Duodenal mucosa (tissue), 2 donors: ENCODE data around the gene BBS9.

ENCODE experiments used
- H3K27ac ChIP-seq: one replicate; pipeline ENCODE4 v1.7.0; 2013; ENCODE audit warnings: low read depth, low read length
- H3K27me3 ChIP-seq, 2 donors: one replicate each; pipeline ENCODE4 v1.7.0; 2013; ENCODE audit warnings: low read length in 2 of 2, control low read depth in 1 of 2; ENCODE audit not compliant: insufficient read depth in 2 of 2, control insufficient read depth in 1 of 2
- H3K36me3 ChIP-seq, 2 donors: one replicate each; pipeline ENCODE4 v1.7.0; 2013; ENCODE audit warnings: low read length in 2 of 2, control low read depth in 1 of 2; ENCODE audit not compliant: insufficient read depth in 2 of 2, control insufficient read depth in 1 of 2
- H3K4me1 ChIP-seq, 2 donors: one replicate each; pipeline ENCODE4 v1.7.0; 2013; ENCODE audit warnings: low read length in 2 of 2, control low read depth in 1 of 2; ENCODE audit not compliant: insufficient read depth in 2 of 2, control insufficient read depth in 1 of 2
- H3K4me3 ChIP-seq, 2 donors: one replicate each; pipeline ENCODE4 v1.7.0; 2013; ENCODE audit warnings: low read length in 2 of 2, low read depth in 1 of 2
- H3K9ac ChIP-seq, 2 donors: one replicate each; pipeline ENCODE4 v1.7.0; 2013; ENCODE audit warnings: low read length in 2 of 2, low read depth in 1 of 2
- H3K9me3 ChIP-seq, 2 donors: one replicate each; pipeline ENCODE4 v1.7.0; 2013; ENCODE audit warnings: low read length in 2 of 2, control low read depth in 1 of 2; ENCODE audit not compliant: control insufficient read depth in 1 of 2

Gene BBS9

DNA sequence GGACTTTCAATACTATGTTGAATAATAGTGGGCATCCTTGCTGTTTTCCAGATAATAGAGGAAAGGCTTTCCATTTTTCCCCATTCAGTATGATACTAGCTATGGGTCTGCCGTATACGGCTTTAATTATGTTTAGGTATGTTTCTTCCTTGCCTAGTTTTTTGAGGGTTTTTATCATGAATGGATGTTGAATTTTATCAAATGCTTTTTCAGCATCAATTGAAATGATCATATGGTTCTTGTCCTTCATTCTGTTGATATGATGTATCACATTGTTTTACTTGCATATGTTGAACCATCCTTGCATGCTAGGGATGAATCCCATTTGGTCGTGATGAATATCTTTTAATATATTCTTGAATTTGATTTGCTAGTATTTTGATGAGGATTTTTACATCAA is 11.0 kb upstream of the BBS9 start:
- no peak overlapping the region for H3K27ac ChIP-seq
- no peak overlapping the region for H3K4me3 ChIP-seq
- no peak overlapping the region for H3K9ac ChIP-seq
- H3K36me3 ChIP-seq: no peaks in the 10 kb centered on the region
- H3K9me3 ChIP-seq: peaks cover 4 to 9% of the 10 kb centered on the region in 2 donors
- H3K4me1 ChIP-seq: no peaks in the 10 kb centered on the region
- H3K27me3 ChIP-seq: peaks cover 0 to 13% of the 10 kb centered on the region in 2 donors

DNA sequence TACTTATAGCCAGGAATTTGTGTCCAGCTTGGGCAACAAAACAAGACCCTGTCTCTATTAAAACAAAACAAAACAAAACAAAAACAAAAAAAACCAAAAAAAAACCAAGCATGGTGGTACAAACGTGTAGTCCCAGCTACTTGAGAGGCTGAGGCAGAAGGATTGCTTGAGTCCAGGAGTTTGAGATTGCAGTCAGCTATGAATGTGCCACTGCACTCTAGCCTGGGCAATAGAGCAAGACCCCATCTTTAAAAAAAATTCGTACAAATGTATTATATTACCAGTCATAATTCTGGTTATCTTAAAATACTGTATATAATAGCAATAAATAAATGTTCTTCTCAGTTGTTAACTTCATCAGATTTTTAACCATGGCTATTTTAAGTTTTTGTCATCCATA is 2.3 kb upstream of the BBS9 start:
- Histone ChIP-seq H3K9me3 (no peaks in the 10 kb centered on the region), H3K9ac (no peak overlapping the region), H3K27ac (no peak overlapping the region), H3K27me3 (no peaks in the 10 kb centered on the region), H3K4me3 (no peak overlapping the region), H3K36me3 (no peaks in the 10 kb centered on the region), H3K4me1 (peaks cover 7 to 8% of the 10 kb centered on the region in 2 donors)

DNA sequence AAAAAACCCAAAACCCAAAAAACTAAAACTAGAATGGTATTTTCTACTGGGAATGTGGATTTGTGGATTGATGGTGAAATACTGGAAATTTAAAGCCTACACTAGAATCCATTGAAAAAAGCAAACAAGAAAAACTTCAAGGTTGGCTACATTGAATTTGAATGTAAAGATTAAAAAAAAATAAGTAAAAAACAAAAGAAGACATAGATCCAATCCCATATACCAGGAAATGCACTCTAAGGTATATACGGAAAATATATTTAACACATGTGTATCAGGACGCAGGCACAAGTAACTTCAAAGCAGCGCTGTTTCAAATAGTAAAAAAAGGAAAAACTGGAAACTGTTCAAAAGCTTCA is 754 bp upstream of the BBS9 start:
- H3K36me3 ChIP-seq: no peaks in the 10 kb centered on the region
- peak overlapping the region; percentile 53 to 79 for H3K9ac ChIP-seq
- H3K9me3 ChIP-seq: no peaks in the 10 kb centered on the region
- no peak overlapping the region for H3K27ac ChIP-seq
- H3K27me3 ChIP-seq: no peaks in the 10 kb centered on the region
- H3K4me1 ChIP-seq: peaks cover 7 to 8% of the 10 kb centered on the region in 2 donors
- peak overlapping the region; percentile 91 to 99 for H3K4me3 ChIP-seq

DNA sequence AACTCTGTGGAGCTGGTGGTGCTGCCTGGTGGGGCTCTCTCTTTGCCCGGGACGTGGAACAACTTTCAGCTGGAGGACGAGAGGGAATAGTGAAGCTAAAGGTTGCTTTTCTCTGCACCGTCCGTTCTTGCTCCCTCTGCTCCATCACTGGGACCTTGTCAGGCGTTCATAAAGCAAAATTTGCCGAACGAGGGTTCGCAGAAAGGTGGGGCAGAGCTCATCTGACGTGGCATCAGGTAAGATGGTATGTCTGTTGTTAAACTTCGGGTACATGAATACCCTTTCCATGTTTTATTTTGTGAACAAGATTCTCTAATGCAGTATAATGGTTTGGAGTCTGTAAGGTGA is 416 bp downstream of the BBS9 start:
- no peaks in the 10 kb centered on the region for H3K9me3 ChIP-seq

DNA sequence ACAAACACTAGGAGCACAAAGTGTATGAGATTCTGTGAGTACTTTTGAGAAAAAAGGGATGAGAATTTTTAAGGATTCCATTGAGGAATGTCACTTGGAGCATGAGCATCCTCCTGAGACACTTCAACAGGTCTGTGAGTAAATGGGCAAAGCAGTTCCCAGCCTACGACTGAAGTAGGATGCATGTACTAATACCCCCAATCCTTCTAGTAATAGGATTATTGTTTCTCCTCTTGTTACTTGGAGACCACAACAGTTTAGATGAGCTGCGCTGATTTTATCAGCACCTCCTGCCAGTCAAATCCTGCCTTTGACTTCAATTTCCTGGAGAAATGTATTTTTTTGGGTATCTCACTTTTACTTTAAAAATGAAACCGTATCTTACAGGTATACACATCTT is 820 bp downstream of the BBS9 start:
- peak overlapping the region; percentile 53 to 74 for H3K9ac ChIP-seq
- H3K27ac ChIP-seq: no peak overlapping the region
- peak overlapping the region; percentile 91 to 99 for H3K4me3 ChIP-seq
- no peaks in the 10 kb centered on the region for H3K9me3 ChIP-seq
- H3K4me1 ChIP-seq: peaks cover 7 to 8% of the 10 kb centered on the region in 2 donors
- H3K36me3 ChIP-seq: no peaks in the 10 kb centered on the region
- no peaks in the 10 kb centered on the region for H3K27me3 ChIP-seq

More for the DNA sequence above, 416 bp downstream of the BBS9 start:
- H3K27ac ChIP-seq: no peak overlapping the region
- H3K36me3 ChIP-seq: no peaks in the 10 kb centered on the region
- peak overlapping the region; percentile 53 to 74 for H3K9ac ChIP-seq
- H3K4me1 ChIP-seq: peaks cover 7 to 8% of the 10 kb centered on the region in 2 donors
- H3K4me3 ChIP-seq: peak overlapping the region; percentile 91 to 99
- no peaks in the 10 kb centered on the region for H3K27me3 ChIP-seq

DNA sequence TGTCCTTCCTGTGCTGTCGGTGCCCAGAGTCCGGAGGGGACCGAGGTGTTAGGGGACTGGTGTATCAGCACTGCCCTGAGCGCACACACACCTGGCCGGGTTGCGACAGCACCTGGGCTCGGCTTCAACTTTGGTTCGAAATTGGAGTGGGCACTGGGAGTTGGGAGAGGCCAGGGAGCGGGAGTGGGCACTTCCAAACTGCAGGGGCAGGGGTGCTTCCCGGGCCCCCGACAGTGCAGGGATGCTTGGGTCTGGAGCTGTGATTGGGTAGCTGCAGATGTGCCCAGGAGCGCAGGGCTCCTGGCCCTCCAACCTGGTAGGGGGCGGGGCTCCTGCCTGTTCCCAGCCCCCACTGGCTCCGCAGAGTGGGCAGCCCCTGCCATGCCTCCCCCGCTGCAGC is 7.7 kb downstream of the BBS9 start:
- no peaks in the 10 kb centered on the region for H3K36me3 ChIP-seq
- H3K9me3 ChIP-seq: no peaks in the 10 kb centered on the region
- H3K9ac ChIP-seq: no peak overlapping the region
- no peaks in the 10 kb centered on the region for H3K27me3 ChIP-seq
- H3K4me3 ChIP-seq: no peak overlapping the region
- no peaks in the 10 kb centered on the region for H3K4me1 ChIP-seq
- no peak overlapping the region for H3K27ac ChIP-seq

DNA sequence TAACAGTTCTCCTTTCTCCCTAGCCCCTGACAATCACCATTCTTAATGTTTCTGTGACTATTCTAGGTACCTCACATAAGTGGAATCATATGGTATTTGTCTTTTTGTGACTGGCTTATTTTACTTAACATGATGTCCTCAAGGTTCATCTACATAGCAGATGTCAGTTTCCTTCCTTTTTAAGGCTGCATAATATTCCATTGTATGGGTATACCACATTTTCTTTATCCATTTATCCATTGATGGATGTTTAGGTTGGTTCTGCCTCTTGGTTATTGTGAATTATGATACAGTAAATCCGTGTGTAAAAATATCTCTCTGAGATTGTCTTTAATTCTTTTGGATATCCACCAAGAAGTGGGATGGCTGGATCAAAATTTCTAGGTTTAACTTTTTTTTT is 13.2 kb downstream of the BBS9 start:
- Histone ChIP-seq H3K27me3 (no peaks in the 10 kb centered on the region), H3K36me3 (no peaks in the 10 kb centered on the region), H3K4me3 (no peak overlapping the region), H3K9ac (no peak overlapping the region), H3K27ac (no peak overlapping the region), H3K9me3 (no peaks in the 10 kb centered on the region), H3K4me1 (no peaks in the 10 kb centered on the region)

DNA sequence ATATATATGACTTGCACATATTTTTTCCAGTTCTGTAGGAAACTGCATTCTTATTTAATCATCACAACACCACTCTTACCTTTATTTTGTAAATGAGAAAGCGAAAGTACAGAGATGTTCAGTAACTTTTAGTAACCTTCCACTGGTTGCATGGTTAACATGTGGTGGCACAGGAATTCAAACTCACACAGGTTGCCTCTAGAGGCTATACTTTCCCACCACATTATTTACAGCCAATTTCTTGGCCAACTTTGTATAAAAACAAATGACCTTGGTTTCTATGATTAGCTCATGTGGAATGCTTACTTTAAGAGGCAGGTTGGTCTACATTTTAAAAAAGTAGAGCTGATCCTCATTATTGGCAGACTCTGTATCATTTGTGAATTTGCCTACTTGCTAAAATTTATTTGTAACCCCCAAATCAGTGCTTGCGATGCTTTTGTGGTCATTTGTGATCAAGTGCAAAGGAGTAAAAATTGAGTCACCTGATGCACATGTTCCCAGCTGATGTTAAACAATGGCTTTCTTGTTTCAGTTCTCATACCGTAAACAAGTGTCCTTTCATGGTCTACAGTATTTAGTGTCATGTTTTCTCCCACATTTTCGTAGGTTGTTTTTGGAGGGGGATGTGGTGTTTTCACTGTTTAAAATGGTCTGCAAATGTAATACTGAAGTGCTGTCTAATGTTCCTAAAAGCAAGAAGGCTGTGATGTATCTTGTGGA is 14.8 kb downstream of the BBS9 start:
- no peaks in the 10 kb centered on the region for H3K27me3 ChIP-seq
- H3K36me3 ChIP-seq: no peaks in the 10 kb centered on the region
- no peak overlapping the region for H3K4me3 ChIP-seq
- no peaks in the 10 kb centered on the region for H3K9me3 ChIP-seq
- H3K4me1 ChIP-seq: no peaks in the 10 kb centered on the region
- H3K9ac ChIP-seq: no peak overlapping the region
- H3K27ac ChIP-seq: no peak overlapping the region

DNA sequence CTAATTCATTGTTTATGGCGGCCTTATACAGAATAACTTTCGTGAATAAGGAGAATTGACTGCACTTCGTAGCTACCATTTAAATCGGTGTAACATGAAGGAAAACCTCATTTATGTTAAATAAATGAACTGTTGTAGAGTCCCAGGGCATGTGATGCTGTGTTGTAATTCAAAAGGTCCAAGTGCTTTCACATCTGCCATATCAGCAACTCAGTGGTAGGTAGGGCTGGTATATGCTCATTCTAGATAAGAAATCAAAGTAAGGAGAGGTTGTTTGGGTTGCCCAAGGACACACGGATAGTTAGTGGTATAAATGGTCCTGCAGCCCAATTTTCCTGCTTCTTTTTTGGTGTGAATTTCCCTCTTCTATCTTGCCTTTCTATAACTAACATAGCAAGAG is 15.8 kb downstream of the BBS9 start:
- Histone ChIP-seq H3K4me1 (no peaks in the 10 kb centered on the region), H3K27me3 (no peaks in the 10 kb centered on the region), H3K9ac (no peak overlapping the region), H3K27ac (no peak overlapping the region), H3K4me3 (no peak overlapping the region), H3K9me3 (no peaks in the 10 kb centered on the region), H3K36me3 (no peaks in the 10 kb centered on the region)

DNA sequence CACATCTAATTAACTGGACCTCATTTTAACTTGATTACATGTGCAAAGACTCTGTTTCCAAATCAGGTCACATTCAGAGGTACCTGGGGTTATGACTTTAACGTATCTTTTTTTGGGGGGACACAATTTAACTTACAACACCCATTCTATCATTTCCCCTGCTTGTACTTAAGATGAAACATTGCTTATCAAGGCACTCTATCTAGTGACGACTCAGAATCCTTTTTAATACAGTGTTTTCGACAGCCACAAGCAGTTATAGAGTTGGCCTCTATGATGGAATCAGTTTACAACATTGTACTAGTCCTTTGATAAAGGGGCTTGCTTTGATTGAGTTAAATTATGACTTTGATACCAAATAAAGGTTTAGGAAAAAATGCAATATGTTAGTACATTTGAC is 22.7 kb downstream of the BBS9 start:
- H3K36me3 ChIP-seq: no peaks in the 10 kb centered on the region
- H3K4me3 ChIP-seq: no peak overlapping the region
- H3K27me3 ChIP-seq: no peaks in the 10 kb centered on the region
- H3K9ac ChIP-seq: no peak overlapping the region
- no peaks in the 10 kb centered on the region for H3K9me3 ChIP-seq
- H3K4me1 ChIP-seq: no peaks in the 10 kb centered on the region
- no peak overlapping the region for H3K27ac ChIP-seq

DNA sequence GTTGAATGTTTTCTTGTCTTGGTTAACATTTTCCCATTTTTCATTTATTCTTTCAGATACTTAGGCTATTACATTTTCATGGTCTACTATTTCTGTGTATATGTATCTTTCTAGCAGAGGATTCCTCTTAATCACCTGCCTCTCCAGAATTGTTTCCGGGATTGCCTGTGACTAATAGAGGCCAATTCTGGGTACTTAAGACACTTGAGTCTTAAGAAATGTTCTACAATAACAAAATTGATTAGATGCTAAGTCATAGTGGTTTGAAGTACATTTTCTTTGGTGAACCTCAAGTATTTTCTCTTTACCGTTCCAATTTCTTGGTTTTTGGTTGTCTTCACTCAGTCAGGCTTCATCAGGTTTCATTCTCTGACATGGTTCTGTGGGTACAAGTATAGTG is 26.4 kb downstream of the BBS9 start:
- Histone ChIP-seq H3K9ac (no peak overlapping the region), H3K4me1 (no peaks in the 10 kb centered on the region), H3K4me3 (no peak overlapping the region), H3K27ac (no peak overlapping the region), H3K36me3 (no peaks in the 10 kb centered on the region), H3K27me3 (no peaks in the 10 kb centered on the region), H3K9me3 (no peaks in the 10 kb centered on the region)
